Hepatocyte (in vitro differentiated cells): ENCODE data around the gene PER1. TPM values are rescaled to one million over a fixed set of nuclear protein-coding genes. Genes with fewer than 3 reads are reported as not detected.
A peak's percentile ranks its signal among the peaks of the same experiment; 100 is the strongest.

Source experiments
- DNase-seq: peaks from one replicate; pipeline ENCODE4 v3.0.0-alpha.2; 2016; ENCODE audit warnings: low spot score
- H2AFZ ChIP-seq: fragments of 200-600 bp; sonication (generic); 2 replicates; pipeline ENCODE4 v1.6.0; 2016; ENCODE audit warnings: antibody characterized with exemption, mild to moderate bottlenecking
- H3K27ac ChIP-seq: fragments of 200-600 bp; sonication (generic); 2 replicates; pipeline ENCODE4 v1.5.1; 2016; ENCODE audit warnings: mild to moderate bottlenecking
- H3K27me3 ChIP-seq: fragments of 200-600 bp; sonication (generic); 2 replicates; pipeline ENCODE4 v1.6.1; 2016
- H3K36me3 ChIP-seq: fragments of 200-600 bp; sonication (generic); replicated peaks from 2 replicates; pipeline ENCODE4 v1.5.1; 2016; ENCODE audit warnings: low read depth; ENCODE audit not compliant: insufficient read depth
- H3K4me1 ChIP-seq: fragments of 200-600 bp; sonication (generic); 2 replicates; pipeline ENCODE4 v1.5.1; 2016; ENCODE audit warnings: mild to moderate bottlenecking, moderate library complexity; ENCODE audit not compliant: insufficient read depth
- H3K4me2 ChIP-seq: fragments of 200-600 bp; sonication (generic); 2 replicates; pipeline ENCODE4 v1.6.0; 2016
- H3K4me3 ChIP-seq: fragments of 200-600 bp; sonication (generic); 2 replicates; pipeline ENCODE4 v1.5.1; 2016; ENCODE audit warnings: mild to moderate bottlenecking
- H3K79me2 ChIP-seq: fragments of 200-600 bp; sonication (generic); 2 replicates; pipeline ENCODE4 v1.6.0; 2017; ENCODE audit warnings: mild to moderate bottlenecking
- H3K9me2 ChIP-seq: fragments of 200-600 bp; sonication (generic); replicated peaks from 2 replicates; pipeline ENCODE4 v1.6.0; 2017; ENCODE audit warnings: mild to moderate bottlenecking; ENCODE audit not compliant: insufficient read depth
- H3K9me3 ChIP-seq: fragments of 200-600 bp; sonication (generic); 2 replicates; pipeline ENCODE4 v1.5.1; 2016; ENCODE audit warnings: low read depth, mild to moderate bottlenecking
- H4K20me1 ChIP-seq: fragments of 200-600 bp; sonication (generic); 2 replicates; pipeline ENCODE4 v1.6.0; 2016; ENCODE audit warnings: mild to moderate bottlenecking; ENCODE audit not compliant: insufficient read depth, poor library complexity, severe bottlenecking
- EZH2 ChIP-seq: fragments of 200-600 bp; sonication (generic); IDR thresholded peaks from 2 replicates; pipeline ENCODE4 v1.6.1; 2016; ENCODE audit warnings: antibody characterized with exemption, mild to moderate bottlenecking, borderline replicate concordance
- EZH2phosphoT487 ChIP-seq: fragments of 200-600 bp; sonication (generic); IDR thresholded peaks from one replicate; pipeline ENCODE4 v1.6.1; 2018; ENCODE audit warnings: antibody characterized with exemption, mild to moderate bottlenecking, low read depth, moderate library complexity; ENCODE audit not compliant: unreplicated experiment, severe bottlenecking
- WGBS: methylation state at CpG from one replicate; pipeline ENCODE4 v1.1.6; 2016; ENCODE audit warnings: low lambda C conversion rate; ENCODE audit errors: missing lambda C conversion rate; 5-methylcytosine and 5-hydroxymethylcytosine counted together
- polyA plus RNA-seq: library from polyadenylated mRNA; unstranded; fragments of >200 nt; fragmentation: Nextera tagmentation; extraction: Ambion mirVana; gene quantifications from 2 replicates; pipeline ENCODE4 v1.2.1, GENCODE V29; 2016
- total RNA-seq: library from RNA; depleted of rRNA; stranded (reverse); fragments of >200 nt; gene quantifications from 2 replicates; pipeline ENCODE4 v1.2.3, GENCODE V29; 2014
- TF ChIP-seq, protein P1 (sequence below): fragments of 200-600 bp; sonication (generic); IDR thresholded peaks from 2 replicates; pipeline ENCODE4 v1.5.1; 2016; ENCODE audit warnings: antibody characterized with exemption, mild to moderate bottlenecking; ENCODE audit not compliant: poor library complexity

The PER1 gene
- total and polyA plus RNA-seq, 2 experiments from 2014 or later = 36.5 to 107 TPM

DNA sequence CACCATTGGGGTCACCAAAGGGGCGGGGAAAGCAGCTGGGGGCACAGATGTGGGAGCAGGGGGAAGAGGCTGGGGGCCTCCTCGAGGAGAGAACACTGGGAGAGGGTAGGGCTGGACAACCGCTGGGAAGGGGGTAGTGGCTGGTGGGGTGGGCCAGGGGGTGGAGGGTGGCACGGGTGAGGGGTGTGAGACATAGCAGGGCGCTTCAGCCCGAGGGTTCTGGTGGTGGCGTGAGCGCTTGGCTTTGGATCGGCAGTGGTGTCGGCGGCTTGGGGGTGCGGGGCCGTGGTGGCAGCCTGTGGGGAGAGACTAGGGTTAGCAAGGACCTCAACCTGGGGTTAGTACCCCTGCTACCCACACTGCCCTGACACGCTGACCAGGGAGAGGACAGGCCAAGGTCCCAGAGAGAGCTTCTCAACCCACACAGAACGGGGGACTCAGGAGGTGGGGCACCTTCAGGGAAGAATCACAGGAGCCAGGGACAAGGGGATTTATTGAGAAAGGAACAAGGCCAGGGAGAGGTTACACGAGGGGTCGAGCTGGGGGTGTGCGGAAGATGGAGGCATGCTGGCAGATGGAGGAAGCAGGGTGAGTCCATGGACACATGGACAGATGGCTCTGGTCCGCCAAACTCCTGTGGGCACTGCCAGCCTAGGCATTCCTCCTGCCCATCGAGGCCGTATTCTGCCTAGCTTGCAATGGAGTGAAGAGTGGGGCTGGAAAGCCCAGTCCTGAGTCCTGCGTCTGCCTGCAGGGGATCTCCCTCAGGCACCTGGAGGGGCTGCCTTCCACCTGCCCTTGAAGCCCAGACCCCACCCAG lies 8.4 kb downstream of the PER1 start:
- DNase-seq = no peak

DNA sequence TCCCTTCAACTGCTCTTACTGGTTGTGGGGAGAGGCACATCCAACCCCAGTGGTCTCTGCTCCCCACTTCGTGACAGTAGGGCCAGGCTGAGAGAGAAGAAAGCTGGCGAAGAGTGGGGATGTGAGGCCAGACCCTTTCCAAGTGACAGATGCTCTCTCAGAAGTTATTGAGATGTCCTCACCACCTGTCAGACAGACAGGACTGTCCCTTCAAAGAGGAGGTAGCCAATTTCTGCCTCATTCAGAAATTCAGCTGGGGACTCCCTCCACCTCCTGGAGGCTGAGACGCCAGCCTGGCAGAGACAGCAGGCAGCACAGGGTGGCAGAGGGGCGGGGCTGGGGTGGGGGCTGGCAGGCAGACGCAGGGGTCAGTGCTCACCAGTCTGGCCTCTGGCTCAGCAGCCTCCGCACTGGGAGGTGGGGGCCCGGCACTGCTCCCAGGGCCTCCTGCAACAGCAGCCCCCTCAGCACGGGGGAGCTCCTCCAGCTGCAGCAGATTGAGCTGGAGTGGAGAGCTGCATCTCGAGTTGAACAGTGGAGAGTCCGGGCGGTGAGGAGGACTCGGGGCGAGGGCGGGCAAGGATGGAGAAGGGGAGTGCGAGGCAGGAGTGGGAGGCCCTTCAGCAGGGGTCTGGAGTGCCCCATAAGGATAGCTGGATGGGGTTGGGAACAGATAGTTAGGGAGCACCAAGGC lies 9.2 kb downstream of the PER1 start:
- H3K36me3 ChIP-seq = no peaks in the 10 kb centered on the region

More for the DNA sequence above, 8.4 kb downstream of the PER1 start:
- WGBS = 98% methylated on average over 11 of the region's 22 CpGs
- peaks cover 6% of the 10 kb centered on the region for H3K79me2 ChIP-seq
- H3K27ac ChIP-seq = no peak overlapping the region
- no peaks in the 10 kb centered on the region for H3K9me3 ChIP-seq
- no peaks in the 10 kb centered on the region for H3K36me3 ChIP-seq
- no peaks in the 10 kb centered on the region for H3K27me3 ChIP-seq
- no peak overlapping the region for H3K4me3 ChIP-seq
- peaks cover 5% of the 10 kb centered on the region for H3K4me1 ChIP-seq
- no peak overlapping the region for H2AFZ ChIP-seq
- H3K9me2 ChIP-seq = no peaks in the 10 kb centered on the region
- TF ChIP-seq, protein P1, sequence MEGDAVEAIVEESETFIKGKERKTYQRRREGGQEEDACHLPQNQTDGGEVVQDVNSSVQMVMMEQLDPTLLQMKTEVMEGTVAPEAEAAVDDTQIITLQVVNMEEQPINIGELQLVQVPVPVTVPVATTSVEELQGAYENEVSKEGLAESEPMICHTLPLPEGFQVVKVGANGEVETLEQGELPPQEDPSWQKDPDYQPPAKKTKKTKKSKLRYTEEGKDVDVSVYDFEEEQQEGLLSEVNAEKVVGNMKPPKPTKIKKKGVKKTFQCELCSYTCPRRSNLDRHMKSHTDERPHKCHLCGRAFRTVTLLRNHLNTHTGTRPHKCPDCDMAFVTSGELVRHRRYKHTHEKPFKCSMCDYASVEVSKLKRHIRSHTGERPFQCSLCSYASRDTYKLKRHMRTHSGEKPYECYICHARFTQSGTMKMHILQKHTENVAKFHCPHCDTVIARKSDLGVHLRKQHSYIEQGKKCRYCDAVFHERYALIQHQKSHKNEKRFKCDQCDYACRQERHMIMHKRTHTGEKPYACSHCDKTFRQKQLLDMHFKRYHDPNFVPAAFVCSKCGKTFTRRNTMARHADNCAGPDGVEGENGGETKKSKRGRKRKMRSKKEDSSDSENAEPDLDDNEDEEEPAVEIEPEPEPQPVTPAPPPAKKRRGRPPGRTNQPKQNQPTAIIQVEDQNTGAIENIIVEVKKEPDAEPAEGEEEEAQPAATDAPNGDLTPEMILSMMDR = no peak
- TF ChIP-seq EZH2 (no peak), EZH2phosphoT487 (no peak)
- no peak overlapping the region for H3K4me2 ChIP-seq
- H4K20me1 ChIP-seq = peaks cover 59% of the 10 kb centered on the region

DNA sequence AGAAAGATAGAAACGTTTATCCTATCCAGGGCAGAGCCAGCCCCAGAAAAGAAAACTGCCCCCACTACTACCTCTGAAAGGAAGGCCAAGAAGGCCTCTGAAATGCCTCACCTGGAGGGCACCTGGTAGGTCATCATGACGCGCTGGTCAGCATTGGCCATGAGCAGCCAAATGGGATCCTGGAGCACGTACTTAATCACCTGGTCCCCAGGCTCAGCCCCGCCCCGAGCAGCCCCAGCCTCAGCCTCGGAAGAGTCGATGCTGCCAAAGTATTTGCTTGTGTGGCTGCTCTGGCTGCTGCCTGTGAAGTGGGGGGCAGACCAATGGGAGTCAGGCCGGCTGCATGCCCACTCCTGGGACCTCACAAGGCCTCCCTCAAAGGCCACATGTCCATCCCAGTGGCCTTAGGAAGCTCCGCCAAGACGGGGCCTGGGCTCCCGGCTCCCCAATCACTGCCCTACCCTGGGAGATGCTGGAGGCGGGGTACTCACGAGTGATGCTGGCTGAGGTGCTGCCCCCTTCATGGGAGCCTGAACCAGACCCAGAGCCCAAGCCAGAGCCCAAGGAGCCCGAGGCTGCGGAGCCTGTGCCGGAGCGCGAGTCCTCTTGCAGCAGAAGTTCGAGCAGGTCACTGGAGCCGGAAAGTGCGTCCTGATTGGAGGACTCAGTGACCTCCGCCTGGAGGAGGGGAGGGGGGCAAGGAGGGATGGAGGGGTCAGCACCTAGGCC lies 9.9 kb downstream of the PER1 start:
- H3K79me2 ChIP-seq = no peaks in the 10 kb centered on the region
- H3K4me2 ChIP-seq = no peak overlapping the region
- peak; percentile 10 for DNase-seq
- WGBS = 90% methylated on average over 23 of the region's 23 CpGs
- H2AFZ ChIP-seq = no peak overlapping the region
- H3K4me3 ChIP-seq = no peak overlapping the region
- peaks cover 46% of the 10 kb centered on the region for H4K20me1 ChIP-seq
- no peaks in the 10 kb centered on the region for H3K9me3 ChIP-seq
- peaks cover 8% of the 10 kb centered on the region for H3K4me1 ChIP-seq
- H3K36me3 ChIP-seq = no peaks in the 10 kb centered on the region
- no peak overlapping the region for H3K27ac ChIP-seq
- no peaks in the 10 kb centered on the region for H3K27me3 ChIP-seq
- H3K9me2 ChIP-seq = no peaks in the 10 kb centered on the region
- TF ChIP-seq EZH2 (no peak), EZH2phosphoT487 (no peak)
- TF ChIP-seq, protein P1 = no peak

More for the DNA sequence above, 9.2 kb downstream of the PER1 start:
- DNase-seq = no peak
- peaks cover 52% of the 10 kb centered on the region for H4K20me1 ChIP-seq
- H3K4me2 ChIP-seq = no peak overlapping the region
- peaks cover 5% of the 10 kb centered on the region for H3K4me1 ChIP-seq
- no peaks in the 10 kb centered on the region for H3K9me3 ChIP-seq
- no peak overlapping the region for H3K27ac ChIP-seq
- H2AFZ ChIP-seq = no peak overlapping the region
- no peak for TF ChIP-seq EZH2
- TF ChIP-seq, protein P1 = no peak
- TF ChIP-seq EZH2phosphoT487 = no peak
- H3K27me3 ChIP-seq = no peaks in the 10 kb centered on the region
- H3K79me2 ChIP-seq = no peaks in the 10 kb centered on the region
- no peaks in the 10 kb centered on the region for H3K9me2 ChIP-seq
- no peak overlapping the region for H3K4me3 ChIP-seq
- WGBS = 95% methylated on average over 15 of the region's 15 CpGs
